ENCODE measurements around the gene PEAR1. TPM values are rescaled to one million over a fixed set of nuclear protein-coding genes. Genes with fewer than 3 reads are reported as not detected.
A peak's percentile ranks its signal among the peaks of the same experiment; 100 is the strongest.

Gene PEAR1
- total RNA-seq, 1 donor from 2014 or later, result 14.8 TPM

- Histone ChIP-seq H3K27me3 (ENCODE audit: low read depth) (peaks cover 84% of the 10 kb centered on the region), H3K36me3 (no peaks in the 10 kb centered on the region), H3K27ac (no peak within 1 kb of the TSS), H3K4me3 (peak within 1 kb of the TSS; percentile 39), H3K4me1 (peaks cover 29% of the 10 kb centered on the region), H3K9me3 (no peaks in the 10 kb centered on the region)
- DNase-seq (no peak), ATAC-seq (peak; percentile 46 to 70)
- intact Hi-C loops (cut with DNase I), result no loop called here
- no peak for TF ChIP-seq CTCF (IDR thresholded peaks at IDR 0.05)
Measured at GRCh38 chr1:156860628-156861423, 32.7 kb upstream of the PEAR1 start, which contains the start of gene NTRK1. Gene NTRK1 (plus strand): TSS chr1:156860865. CDS start chr1:156860935, 70 bp downstream.

GRCh38 chr1:156862584-156862983 lies 30.9 kb upstream of the PEAR1 start:
- TF ChIP-seq CTCF (IDR thresholded peaks at IDR 0.05), result no peak
- Histone ChIP-seq H3K4me1 (peaks cover 29% of the 10 kb centered on the region), H3K4me3 (no peak overlapping the region), H3K27ac (no peak overlapping the region), H3K9me3 (no peaks in the 10 kb centered on the region), H3K36me3 (no peaks in the 10 kb centered on the region), H3K27me3 (ENCODE audit: low read depth) (peaks cover 92% of the 10 kb centered on the region)
- DNase-seq, result no peak
- ATAC-seq, result no peak
- intact Hi-C loops (cut with DNase I), result no loop called here

- Histone ChIP-seq H3K27me3 (ENCODE audit: low read depth) (peaks cover 87% of the 10 kb centered on the region), H3K27ac (no peak overlapping the region), H3K4me1 (peaks cover 29% of the 10 kb centered on the region), H3K36me3 (no peaks in the 10 kb centered on the region), H3K4me3 (no peak overlapping the region), H3K9me3 (no peaks in the 10 kb centered on the region)
- no peak for TF ChIP-seq CTCF (IDR thresholded peaks at IDR 0.05)
- ATAC-seq, result no peak
- no peak for DNase-seq
- intact Hi-C loops (cut with DNase I), result no loop called here
Measured at GRCh38 chr1:156862997-156863599, 30.4 kb upstream of the PEAR1 start.

GRCh38 chr1:156863631-156864030 lies 29.9 kb upstream of the PEAR1 start:
- Histone ChIP-seq H3K27me3 (ENCODE audit: low read depth) (peaks cover 81% of the 10 kb centered on the region), H3K4me3 (no peak overlapping the region), H3K4me1 (peaks cover 27% of the 10 kb centered on the region), H3K36me3 (no peaks in the 10 kb centered on the region), H3K27ac (no peak overlapping the region), H3K9me3 (no peaks in the 10 kb centered on the region)
- TF ChIP-seq CTCF (IDR thresholded peaks at IDR 0.05), result no peak
- intact Hi-C loops (cut with DNase I), result no loop called here
- ATAC-seq (no peak), DNase-seq (no peak)

- no peak for ATAC-seq
- H3K27me3 ChIP-seq (ENCODE audit: low read depth), result peaks cover 70% of the 10 kb centered on the region
- no peak overlapping the region for H3K4me3 ChIP-seq
- no peak for DNase-seq
- no peak overlapping the region for H3K27ac ChIP-seq
- H3K36me3 ChIP-seq, result no peaks in the 10 kb centered on the region
- H3K9me3 ChIP-seq, result no peaks in the 10 kb centered on the region
- TF ChIP-seq CTCF (IDR thresholded peaks at IDR 0.05), result no peak
- intact Hi-C loops (cut with DNase I), result no loop called here
- peaks cover 16% of the 10 kb centered on the region for H3K4me1 ChIP-seq
Measured at GRCh38 chr1:156864796-156865195, 28.7 kb upstream of the PEAR1 start.

All from lower lobe of right lung (tissue), 2 donors.